ENCODE results near the gene SBF1. TPM values are rescaled to one million over a fixed set of nuclear protein-coding genes. Genes with fewer than 3 reads are reported as not detected.
"Not testable (repeated sequence)": the region's sequence is repeated elsewhere in the genome, so short reads cannot be mapped to it uniquely, and the experiment has no call there.

The SBF1 gene
- total RNA-seq, 4 donors from 2014 or later, result 63.7 to 122 (median 64.4) TPM

GRCh38 chr22:50416996-50417395 is 57.8 kb downstream of the SBF1 start:
- WGBS, 2 donors (ENCODE audit: low coverage in 1 of 2), result 75 to 100% methylated on average over 1 to 3 of the region's 8 CpGs
- Histone ChIP-seq H3K4me1 (peaks cover 0 to 4% (median 0%) of the 10 kb centered on the region in 3 donors), H3K27ac (no peak overlapping the region), H3K4me3 (no peak overlapping the region), H3K27me3 (no peaks in the 10 kb centered on the region), H3K36me3 (peaks cover 0 to 88% of the 10 kb centered on the region in 2 donors), H3K9me3 (no peaks in the 10 kb centered on the region)
- ATAC-seq, result no peak
- TF ChIP-seq POLR2A (IDR thresholded peaks at IDR 0.05) (no peak), CTCF (IDR thresholded peaks at IDR 0.05) (no peak), POLR2AphosphoS5 (IDR thresholded peaks at IDR 0.05) (no peak), EP300 (IDR thresholded peaks at IDR 0.05) (no peak)

- no peaks in the 10 kb centered on the region for H3K27me3 ChIP-seq
- TF ChIP-seq EP300 (IDR thresholded peaks at IDR 0.05) (no peak), CTCF (IDR thresholded peaks at IDR 0.05) (no peak)
- ATAC-seq, result no peak
- peaks cover 0 to 9% (median 0%) of the 10 kb centered on the region in 3 donors for H3K4me1 ChIP-seq
- H3K27ac ChIP-seq, result no peak overlapping the region
- WGBS, 2 donors (ENCODE audit: low coverage in 1 of 2), result 40% methylated on average over 1 of the region's 12 CpGs; no CpG with 5 or more reads in 1 of the 2 donors
- H3K36me3 ChIP-seq, result peaks cover 0 to 84% of the 10 kb centered on the region in 2 donors
- no peaks in the 10 kb centered on the region for H3K9me3 ChIP-seq
- no peak overlapping the region for H3K4me3 ChIP-seq
Measured at GRCh38 chr22:50415426-50415825, 59.4 kb downstream of the SBF1 start.

DNA sequence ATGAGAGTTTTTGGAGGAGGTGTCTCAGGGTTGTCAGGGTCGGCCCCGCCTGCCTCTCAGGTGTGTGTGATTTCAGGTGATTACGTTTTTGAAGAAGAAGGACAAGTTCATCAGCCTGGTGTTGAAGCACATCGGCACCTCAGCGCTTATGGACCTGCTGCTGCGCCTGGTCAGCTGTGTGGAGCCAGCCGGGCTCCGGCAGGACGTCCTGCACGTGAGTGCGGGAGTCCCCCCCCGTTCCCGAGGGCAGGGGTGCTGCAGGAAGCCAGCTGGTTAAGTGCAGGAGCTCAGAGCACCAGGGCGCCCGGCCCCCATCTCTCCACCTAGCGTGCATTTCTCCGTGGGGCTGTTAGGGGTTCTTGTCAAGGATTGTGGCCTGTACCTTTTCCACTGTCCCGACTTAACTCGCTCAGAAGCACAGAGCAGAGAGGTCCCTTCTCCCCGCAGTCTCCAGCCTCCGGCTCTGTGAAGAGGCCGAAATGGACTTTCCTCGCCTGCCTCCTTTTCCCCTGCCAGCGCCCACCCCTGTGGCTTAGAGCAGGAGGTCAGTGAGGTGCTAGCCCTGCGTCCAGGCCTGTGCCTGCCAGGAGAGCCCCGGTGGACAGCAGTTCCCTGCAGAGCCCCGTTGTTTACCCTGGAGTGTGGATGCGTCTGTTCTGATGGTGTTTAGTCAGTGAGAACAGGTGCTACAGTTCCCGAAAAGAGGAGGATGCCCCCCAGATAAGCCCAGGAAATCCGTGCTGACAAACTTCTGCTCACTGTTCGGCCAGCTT is 60.2 kb downstream of the SBF1 start:
- 81% methylated on average over 6 of the region's 31 CpGs; no CpG with 5 or more reads in 1 of the 2 donors for WGBS, 2 donors (ENCODE audit: low coverage in 1 of 2)
- Histone ChIP-seq H3K27me3 (no peaks in the 10 kb centered on the region), H3K4me1 (peaks cover 0 to 9% (median 0%) of the 10 kb centered on the region in 3 donors), H3K27ac (no peak overlapping the region), H3K9me3 (no peaks in the 10 kb centered on the region), H3K4me3 (no peak overlapping the region), H3K36me3 (peaks cover 0 to 82% of the 10 kb centered on the region in 2 donors)
- ATAC-seq, result no peak
- TF ChIP-seq EP300 (IDR thresholded peaks at IDR 0.05) (no peak), POLR2A (IDR thresholded peaks at IDR 0.05) (no peak), POLR2AphosphoS5 (IDR thresholded peaks at IDR 0.05) (no peak), CTCF (IDR thresholded peaks at IDR 0.05) (no peak)

DNA sequence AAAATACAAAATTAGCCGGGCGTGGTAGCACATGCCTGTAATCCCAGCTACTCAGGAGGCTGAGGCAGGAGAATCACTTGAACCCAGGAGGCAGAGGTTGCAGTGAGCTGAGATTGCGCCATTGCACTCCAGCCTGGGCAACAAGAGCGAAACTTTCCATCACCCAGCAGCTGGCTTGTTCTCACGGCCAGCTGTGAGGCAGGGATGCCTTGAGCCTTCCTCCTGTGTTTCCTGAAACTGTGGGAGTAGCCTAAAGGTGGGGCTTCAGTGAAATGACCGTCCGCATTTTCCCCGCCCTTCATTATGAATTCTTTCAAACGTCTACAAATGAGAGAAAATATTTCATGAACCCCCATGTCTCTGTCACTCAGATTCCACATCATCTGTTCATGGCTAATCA is 65.9 kb downstream of the SBF1 start:
- WGBS, 2 donors (ENCODE audit: low coverage in 1 of 2), result 62 to 83% methylated on average over 6 to 7 of the region's 9 CpGs
- Histone ChIP-seq H3K4me1 (peaks cover 0 to 13% (median 0%) of the 10 kb centered on the region in 3 donors), H3K36me3 (peaks cover 0 to 57% of the 10 kb centered on the region in 2 donors)
- H3K27ac ChIP-seq, ATAC-seq, H3K27me3 ChIP-seq, H3K4me3 ChIP-seq, H3K9me3 ChIP-seq: not testable (repeated sequence)

GRCh38 chr22:50408311-50408710 is 66.5 kb downstream of the SBF1 start:
- 91 to 93% methylated on average over 10 to 11 of the region's 13 CpGs for WGBS, 2 donors (ENCODE audit: low coverage in 1 of 2)
- H3K4me1 ChIP-seq, result peaks cover 0 to 20% (median 0%) of the 10 kb centered on the region in 3 donors
- no peaks in the 10 kb centered on the region for H3K9me3 ChIP-seq
- H3K36me3 ChIP-seq, result peaks cover 0 to 51% of the 10 kb centered on the region in 2 donors
- TF ChIP-seq POLR2AphosphoS5 (IDR thresholded peaks at IDR 0.05) (no peak), POLR2A (IDR thresholded peaks at IDR 0.05) (no peak), CTCF (IDR thresholded peaks at IDR 0.05) (no peak), EP300 (IDR thresholded peaks at IDR 0.05) (no peak)
- no peak overlapping the region for H3K4me3 ChIP-seq
- H3K27ac ChIP-seq, result no peak overlapping the region
- no peaks in the 10 kb centered on the region for H3K27me3 ChIP-seq
- ATAC-seq, result no peak

Data from gastroesophageal sphincter (tissue), 4 donors.